Left kidney (tissue), 2 donors: Measurements from ENCODE around the gene ACOT6. TPM values are rescaled to one million over a fixed set of nuclear protein-coding genes. Genes with fewer than 3 reads are reported as not detected.
"Not testable (repeated sequence)": the region's sequence is repeated elsewhere in the genome, so short reads cannot be mapped to it uniquely, and the experiment has no call there.

ENCODE experiments used
- DNase-seq: peaks from one replicate; pipeline ENCODE4 v3.0.0-alpha.2; 2013
- polyA plus RNA-seq: library from polyadenylated mRNA; unstranded; fragments of 120-200 nt; gene quantifications from one replicate; pipeline ENCODE4 v1.2.1, GENCODE V29; 2013; ENCODE audit not compliant: insufficient read length

The ACOT6 gene
- polyA plus RNA-seq, 1 donor = 0.25 TPM

DNA sequence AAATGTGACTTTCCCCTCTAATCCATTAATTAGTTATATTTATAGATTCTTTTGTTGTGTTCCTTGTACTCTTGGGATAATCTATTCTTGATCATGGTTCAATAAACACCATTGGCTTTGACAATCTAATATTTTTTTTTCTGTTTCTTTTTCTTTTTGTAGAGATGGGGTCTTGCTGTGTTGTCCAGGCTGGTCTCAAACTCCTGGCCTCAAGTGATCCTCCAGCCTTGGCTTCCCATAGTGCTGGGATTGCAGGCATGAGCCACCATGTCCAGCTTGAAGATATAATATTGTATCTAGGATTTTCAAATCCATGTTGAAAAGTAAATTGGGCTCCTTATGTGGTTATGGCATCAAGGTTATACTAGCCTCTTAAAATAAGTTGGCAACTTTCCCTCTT is 38.7 kb downstream of the ACOT6 start:
- no peak for DNase-seq

- no peak for DNase-seq
These were observed 43.5 kb downstream of the ACOT6 start for GRCh38 chr14:73655851-73656250.

- not testable (repeated sequence) for DNase-seq
These were observed 46.9 kb downstream of the ACOT6 start for GRCh38 chr14:73659202-73659601.

- DNase-seq = no peak
These were observed 48.2 kb downstream of the ACOT6 start for GRCh38 chr14:73660511-73660910.

- DNase-seq = no peak
These were observed 49.6 kb downstream of the ACOT6 start for GRCh38 chr14:73661872-73662271.

- no peak for DNase-seq
These were observed 50.2 kb downstream of the ACOT6 start for GRCh38 chr14:73662487-73662943.

- DNase-seq = no peak
These were observed 51.4 kb downstream of the ACOT6 start for GRCh38 chr14:73663548-73664212.

DNA sequence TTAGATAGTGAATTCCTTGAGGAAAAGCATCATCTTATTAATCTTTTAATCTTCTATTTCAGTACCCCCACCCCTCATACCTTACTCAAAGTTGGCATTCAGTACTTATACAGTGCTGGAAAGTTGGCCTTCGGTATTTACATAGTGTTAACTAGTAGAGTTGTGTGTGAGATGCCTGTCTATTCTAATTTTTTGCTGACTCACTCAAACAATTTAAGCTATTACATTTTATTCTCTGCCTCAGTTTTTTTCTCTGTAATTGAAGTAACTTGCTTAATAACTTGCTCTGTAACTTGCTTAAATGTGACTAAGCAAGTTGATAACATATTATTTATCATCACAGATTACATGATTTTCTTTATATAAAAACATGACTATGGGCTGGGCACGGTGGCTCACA is 52.8 kb downstream of the ACOT6 start:
- no peak for DNase-seq

DNA sequence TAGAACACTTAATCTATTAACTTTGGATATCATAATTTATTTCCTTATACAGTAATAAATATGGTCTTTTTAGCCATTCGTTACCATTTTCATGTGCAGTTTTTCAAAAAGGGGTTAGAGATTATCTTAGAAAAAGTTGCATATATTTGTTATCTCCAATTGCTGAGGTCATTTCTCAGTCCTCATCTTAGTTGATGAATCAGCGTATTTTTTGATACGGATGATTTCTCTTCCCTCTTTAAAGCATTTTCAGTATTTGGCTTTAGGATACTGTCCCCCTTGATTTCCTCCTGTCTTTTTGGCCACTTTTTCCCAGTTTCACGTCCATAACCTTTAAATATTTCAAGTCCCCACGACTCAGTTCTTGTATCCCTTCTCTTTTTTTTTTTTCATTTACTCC is 54.3 kb downstream of the ACOT6 start:
- DNase-seq = no peak

DNA sequence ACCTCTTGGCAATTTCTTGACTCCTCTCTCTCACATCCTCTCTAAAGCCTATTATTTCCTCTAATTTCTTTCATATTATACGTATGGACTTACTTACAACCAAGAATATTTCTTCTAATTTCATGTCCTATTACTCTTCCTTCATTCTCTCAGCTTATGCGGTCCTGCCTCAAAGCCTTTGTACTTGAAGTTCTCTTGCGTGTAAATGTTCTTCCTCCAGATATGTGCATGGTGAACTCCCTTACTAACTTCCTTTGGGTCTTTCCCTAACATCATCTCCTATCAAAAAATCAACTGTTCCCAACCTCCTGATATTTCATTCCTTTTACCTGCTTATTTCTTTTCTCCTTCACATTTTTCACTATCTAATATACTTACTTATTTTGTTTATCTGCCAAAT is 55.5 kb downstream of the ACOT6 start:
- DNase-seq = no peak

Other genes with a start within 250 kb of the ACOT6 start
- 126 TPM for gene NUMB, start 154.0 kb upstream of the ACOT6 start, polyA plus RNA-seq
- gene RIOX1, start 121.6 kb upstream of the ACOT6 start, polyA plus RNA-seq = 10.4 TPM
- gene ACOT1, start 75.4 kb upstream of the ACOT6 start, polyA plus RNA-seq = 8.6 TPM
- gene HEATR4, start 53.6 kb upstream of the ACOT6 start, polyA plus RNA-seq = 3.2 TPM
- 59.0 TPM for gene ACOT2, start 43.3 kb upstream of the ACOT6 start, polyA plus RNA-seq
- 3.4 TPM for gene ACOT4, start 20.6 kb upstream of the ACOT6 start, polyA plus RNA-seq
- gene DNAL1, start 32.5 kb downstream of the ACOT6 start, polyA plus RNA-seq = 25.2 TPM
- gene PNMA1, start 101.9 kb downstream of the ACOT6 start, polyA plus RNA-seq = 91.6 TPM
- gene PTGR2, start 239.3 kb downstream of the ACOT6 start, polyA plus RNA-seq = 28.5 TPM